Stomach (tissue), 9 donors: Measurements from ENCODE around the gene DDX39B. TPM values are rescaled to one million over a fixed set of nuclear protein-coding genes. Genes with fewer than 3 reads are reported as not detected.
"Not testable (repeated sequence)": the region's sequence is repeated elsewhere in the genome, so short reads cannot be mapped to it uniquely, and the experiment has no call there.

ENCODE experiments used
- DNase-seq, 2 donors: peaks; one replicate each; pipeline versions ENCODE4 v3.0.0 to v3.0.0-alpha.2; 2013 to 2019
- H3K27ac ChIP-seq, 5 donors: fragments of 200-600 bp in 4 of 5; sonication (generic) in 4 of 5; one replicate each; pipeline ENCODE4 v1.5.1; 2013 to 2019; ENCODE audit warnings: mild to moderate bottlenecking in 1 of 5, moderate library complexity in 1 of 5
- H3K27me3 ChIP-seq, 3 donors: fragments of 200-600 bp; sonication (generic); one replicate each; pipeline ENCODE4 v1.5.1; 2017 to 2019; ENCODE audit warnings: mixed run types in 1 of 3
- H3K36me3 ChIP-seq, 4 donors: fragments of 200-600 bp; sonication (generic); 1 replicate in 3 of 4; 2 replicates in 1 of 4; pipeline ENCODE4 v1.5.1; 2016 to 2019
- H3K4me1 ChIP-seq, 4 donors: fragments of 200-600 bp; sonication (generic); one replicate each; pipeline ENCODE4 v1.5.1; 2016 to 2019
- H3K4me3 ChIP-seq, 4 donors: fragments of 200-600 bp; sonication (generic) in 3 of 4; one replicate each; pipeline ENCODE4 v1.5.1; 2016 to 2019; ENCODE audit warnings: mild to moderate bottlenecking in 1 of 4
- H3K9me3 ChIP-seq, 4 donors: fragments of 200-600 bp; sonication (generic); one replicate each; pipeline ENCODE4 v1.5.1; 2016 to 2019
- EP300 ChIP-seq: sonication (generic); formaldehyde crosslinking; IDR thresholded peaks from one replicate; pipeline ENCODE4 v1.6.1; 2017; ENCODE audit warnings: antibody characterized with exemption
- POLR2A ChIP-seq, 4 donors: fragments of 450-650 bp; IDR thresholded peaks; one replicate each; pipeline ENCODE4 v1.6.1; 2016; ENCODE audit warnings: antibody characterized with exemption in 4 of 4, control low read depth in 2 of 4, mild to moderate bottlenecking in 1 of 4, moderate library complexity in 1 of 4
- POLR2AphosphoS5 ChIP-seq, 3 donors: sonication (generic); formaldehyde crosslinking; IDR thresholded peaks; one replicate each; pipeline ENCODE4 v1.6.1; 2016; ENCODE audit warnings: antibody characterized with exemption in 3 of 3
- WGBS, 5 donors: extraction: QIAGEN DNeasy Blood & Tissue Kit in 3 of 5; methylation state at CpG; one replicate each; pipeline versions ENCODE4 v1.1.5 to v1.1.7; 2013 to 2018; 5-methylcytosine and 5-hydroxymethylcytosine counted together
- intact Hi-C: fragments of 100-400 bp; cut with DNase I; formaldehyde crosslinking; loops from one replicate; pipeline ENCODE4 v1.15.1; 2023; ENCODE audit warnings: low total_unique reads
- polyA plus RNA-seq, 3 donors: library from polyadenylated mRNA; stranded (reverse); fragments of 200-250 nt; gene quantifications; one replicate each; pipeline ENCODE4 v1.2.3, GENCODE V29; 2013
- total RNA-seq, 5 donors: library from RNA; depleted of rRNA; stranded (reverse); fragments of >200 nt; gene quantifications; one replicate each; pipeline versions ENCODE4 v1.1.0 to v1.2.3, GENCODE V29; 2014 to 2016
- TF ChIP-seq, protein P1 (sequence below), 7 experiments: fragments of 450-650 bp in 4 of 7; fragments of 200-600 bp in 3 of 7; sonication (generic) in 3 of 7; IDR thresholded peaks; one replicate each; pipeline ENCODE4 v1.5.1; 2016 to 2019; ENCODE audit warnings: antibody characterized with exemption in 7 of 7, control low read depth in 2 of 7, mild to moderate bottlenecking in 1 of 7
- donor health status: healthy with polysubstance abuse.
- donor health status: Bipolar disorder and iron deficiency.
- donor health status: healthy.

Gene DDX39B
- total and polyA plus RNA-seq, 8 donors: 198 to 445 (median 255) TPM

- 9 to 24% (median 12%) methylated on average over 15 to 21 of the region's 21 CpGs for WGBS, 5 donors
- peaks cover 0 to 21% (median 0%) of the 10 kb centered on the region in 3 donors for H3K27me3 ChIP-seq
- no peak overlapping the region for H3K27ac ChIP-seq
- TF ChIP-seq, protein P1, sequence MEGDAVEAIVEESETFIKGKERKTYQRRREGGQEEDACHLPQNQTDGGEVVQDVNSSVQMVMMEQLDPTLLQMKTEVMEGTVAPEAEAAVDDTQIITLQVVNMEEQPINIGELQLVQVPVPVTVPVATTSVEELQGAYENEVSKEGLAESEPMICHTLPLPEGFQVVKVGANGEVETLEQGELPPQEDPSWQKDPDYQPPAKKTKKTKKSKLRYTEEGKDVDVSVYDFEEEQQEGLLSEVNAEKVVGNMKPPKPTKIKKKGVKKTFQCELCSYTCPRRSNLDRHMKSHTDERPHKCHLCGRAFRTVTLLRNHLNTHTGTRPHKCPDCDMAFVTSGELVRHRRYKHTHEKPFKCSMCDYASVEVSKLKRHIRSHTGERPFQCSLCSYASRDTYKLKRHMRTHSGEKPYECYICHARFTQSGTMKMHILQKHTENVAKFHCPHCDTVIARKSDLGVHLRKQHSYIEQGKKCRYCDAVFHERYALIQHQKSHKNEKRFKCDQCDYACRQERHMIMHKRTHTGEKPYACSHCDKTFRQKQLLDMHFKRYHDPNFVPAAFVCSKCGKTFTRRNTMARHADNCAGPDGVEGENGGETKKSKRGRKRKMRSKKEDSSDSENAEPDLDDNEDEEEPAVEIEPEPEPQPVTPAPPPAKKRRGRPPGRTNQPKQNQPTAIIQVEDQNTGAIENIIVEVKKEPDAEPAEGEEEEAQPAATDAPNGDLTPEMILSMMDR (IDR thresholded peaks at IDR 0.05): no peak
- no peak for TF ChIP-seq POLR2A (IDR thresholded peaks at IDR 0.05)
- intact Hi-C loops: no loop called here
- no peaks in the 10 kb centered on the region for H3K36me3 ChIP-seq
- H3K9me3 ChIP-seq: no peaks in the 10 kb centered on the region
- H3K4me3 ChIP-seq: peak overlapping the region in 3 of 4 donors; percentile 13 to 80 (median 76)
- peaks cover 0 to 49% (median 28%) of the 10 kb centered on the region in 4 donors for H3K4me1 ChIP-seq
- DNase-seq: peak in 1 of 2 donors; percentile 24
Observed at GRCh38 chr6:31498748-31499147, 43.1 kb downstream of the DDX39B start.

DNA sequence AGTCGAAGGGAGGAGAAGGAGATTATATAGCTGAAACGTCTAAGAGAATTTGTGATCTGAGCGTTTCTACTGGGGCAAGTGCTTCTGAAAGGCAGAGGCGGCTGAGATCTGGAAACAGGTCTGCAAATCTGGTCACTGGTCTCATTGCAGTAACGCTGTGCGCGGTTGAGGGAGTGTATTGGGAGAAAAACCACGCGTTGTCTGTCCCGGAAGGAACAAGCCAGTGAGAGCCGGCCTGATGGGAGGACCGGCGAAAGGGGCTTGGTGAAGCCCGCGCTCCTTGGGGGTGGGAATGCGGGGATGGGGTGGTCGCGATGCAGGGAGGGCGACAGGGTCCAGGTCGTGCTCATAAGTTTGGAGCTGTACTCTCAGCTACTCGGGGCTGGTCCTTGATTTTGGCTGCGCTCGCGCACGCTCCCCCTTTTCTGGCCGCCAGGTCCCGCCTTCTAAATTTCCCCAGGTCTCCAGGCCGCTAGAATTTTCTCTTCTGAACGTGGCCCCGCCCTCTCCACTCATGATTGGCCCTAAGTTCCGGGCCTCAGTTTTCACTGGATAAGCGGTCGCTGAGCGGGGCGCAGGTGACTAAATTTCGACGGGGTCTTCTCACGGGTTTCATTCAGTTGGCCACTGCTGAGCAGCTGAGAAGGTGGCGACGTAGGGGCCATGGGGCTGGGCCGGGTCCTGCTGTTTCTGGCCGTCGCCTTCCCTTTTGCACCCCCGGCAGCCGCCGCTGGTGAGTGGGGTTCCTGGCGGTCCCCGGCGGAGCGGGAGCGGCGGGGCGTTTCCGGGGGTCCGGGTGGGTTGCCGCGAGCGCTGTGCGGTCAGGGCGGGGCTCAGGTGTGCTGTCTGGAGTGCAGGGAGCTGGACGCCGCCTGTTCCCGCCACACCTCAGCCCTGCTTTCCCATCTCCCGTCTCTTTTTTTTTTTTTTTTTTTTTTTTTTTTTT is 44.0 kb downstream of the DDX39B start, which contains the start of gene MICB:
Gene MICB, plus strand, starts transcription at position 615 of the 946 bp plus-strand sequence. Its CDS starts 49 bp downstream, at position 664.
- intact Hi-C loops: no loop called here
- Histone ChIP-seq H3K27ac (peak within 1 kb of the TSS in 4 of 5 donors; percentile 34 to 74 (median 68)), H3K4me3 (peak within 1 kb of the TSS; percentile 55 to 80 (median 66)), H3K4me1 (peaks cover 0 to 58% (median 31%) of the 10 kb centered on the region in 4 donors), H3K27me3 (peaks cover 0 to 21% (median 0%) of the 10 kb centered on the region in 3 donors), H3K36me3 (no peaks in the 10 kb centered on the region), H3K9me3 (no peaks in the 10 kb centered on the region)
- TF ChIP-seq POLR2A (IDR thresholded peaks at IDR 0.05) (no peak), EP300 (no peak), POLR2AphosphoS5 (IDR thresholded peaks at IDR 0.05) (no peak)
- TF ChIP-seq, protein P1 (IDR thresholded peaks at IDR 0.05): peak in 1 of 7 experiments; percentile 15
- DNase-seq: peak; percentile 83 to 86
- WGBS, 5 donors: 0 to 1% (median 1%) methylated on average over 46 to 64 of the region's 64 CpGs

DNA sequence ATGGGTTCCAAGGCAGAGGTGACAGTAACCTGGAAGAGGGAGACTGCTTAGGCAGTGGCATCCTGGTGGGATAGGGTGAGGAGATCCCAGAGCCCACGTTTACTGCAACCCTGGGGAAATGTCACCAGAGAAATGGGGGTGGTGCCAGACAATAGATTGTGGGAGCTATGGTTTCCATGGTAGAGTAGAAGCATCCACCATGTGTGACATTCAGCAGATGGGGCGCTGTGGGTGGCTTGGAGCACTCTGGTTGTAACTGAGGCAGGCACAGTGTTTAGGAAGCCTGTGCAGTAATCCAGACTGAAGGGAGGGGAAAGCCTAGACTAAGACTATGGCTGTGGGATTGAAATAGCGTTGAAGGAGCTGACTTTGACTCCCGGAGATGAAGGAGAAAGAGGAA is 45.0 kb downstream of the DDX39B start:
- Histone ChIP-seq H3K27me3 (peaks cover 0 to 18% (median 0%) of the 10 kb centered on the region in 3 donors), H3K4me1 (peaks cover 0 to 62% (median 31%) of the 10 kb centered on the region in 4 donors)
- intact Hi-C loops, H3K27ac ChIP-seq, H3K36me3 ChIP-seq, DNase-seq, H3K4me3 ChIP-seq, H3K9me3 ChIP-seq: not testable (repeated sequence)
- WGBS, 5 donors: 36 to 62% (median 47%) methylated on average over 4 of the region's 4 CpGs

- no peaks in the 10 kb centered on the region for H3K36me3 ChIP-seq
- 63 to 84% (median 72%) methylated on average over 2 of the region's 2 CpGs for WGBS, 5 donors
- intact Hi-C loops: no loop called here
- H3K4me3 ChIP-seq: peak overlapping the region in 2 of 4 donors; percentile 59 to 67
- peaks cover 0 to 65% (median 31%) of the 10 kb centered on the region in 4 donors for H3K4me1 ChIP-seq
- peaks cover 0 to 22% (median 0%) of the 10 kb centered on the region in 3 donors for H3K27me3 ChIP-seq
- peak overlapping the region in 2 of 5 donors; percentile 77 to 84 for H3K27ac ChIP-seq
- no peak for TF ChIP-seq EP300
- TF ChIP-seq, protein P1 (IDR thresholded peaks at IDR 0.05): no peak
- no peak for TF ChIP-seq POLR2A (IDR thresholded peaks at IDR 0.05)
- no peak for DNase-seq
- no peaks in the 10 kb centered on the region for H3K9me3 ChIP-seq
Observed at GRCh38 chr6:31495580-31495979, 46.2 kb downstream of the DDX39B start.
